AG10803 (cell line): ENCODE data around the gene SLC12A4.
"Not testable (repeated sequence)": the region's sequence is repeated elsewhere in the genome, so short reads cannot be mapped to it uniquely, and the experiment has no call there.

Experiments used
- DNase-seq: peaks from one replicate; pipeline ENCODE4 v3.0.0; 2010; ENCODE audit warnings: low read depth
- H3K4me3 ChIP-seq: 2 replicates; pipeline ENCODE4 v1.5.1; 2011; ENCODE audit warnings: mild to moderate bottlenecking, low read length, control low read depth
- TF ChIP-seq, protein P1 (sequence below): conservative IDR thresholded peaks from 2 replicates; pipeline ENCODE4 v1.5.1; 2011; ENCODE audit warnings: mild to moderate bottlenecking, low read length, control low read depth, inconsistent platforms

The SLC12A4 gene

DNA sequence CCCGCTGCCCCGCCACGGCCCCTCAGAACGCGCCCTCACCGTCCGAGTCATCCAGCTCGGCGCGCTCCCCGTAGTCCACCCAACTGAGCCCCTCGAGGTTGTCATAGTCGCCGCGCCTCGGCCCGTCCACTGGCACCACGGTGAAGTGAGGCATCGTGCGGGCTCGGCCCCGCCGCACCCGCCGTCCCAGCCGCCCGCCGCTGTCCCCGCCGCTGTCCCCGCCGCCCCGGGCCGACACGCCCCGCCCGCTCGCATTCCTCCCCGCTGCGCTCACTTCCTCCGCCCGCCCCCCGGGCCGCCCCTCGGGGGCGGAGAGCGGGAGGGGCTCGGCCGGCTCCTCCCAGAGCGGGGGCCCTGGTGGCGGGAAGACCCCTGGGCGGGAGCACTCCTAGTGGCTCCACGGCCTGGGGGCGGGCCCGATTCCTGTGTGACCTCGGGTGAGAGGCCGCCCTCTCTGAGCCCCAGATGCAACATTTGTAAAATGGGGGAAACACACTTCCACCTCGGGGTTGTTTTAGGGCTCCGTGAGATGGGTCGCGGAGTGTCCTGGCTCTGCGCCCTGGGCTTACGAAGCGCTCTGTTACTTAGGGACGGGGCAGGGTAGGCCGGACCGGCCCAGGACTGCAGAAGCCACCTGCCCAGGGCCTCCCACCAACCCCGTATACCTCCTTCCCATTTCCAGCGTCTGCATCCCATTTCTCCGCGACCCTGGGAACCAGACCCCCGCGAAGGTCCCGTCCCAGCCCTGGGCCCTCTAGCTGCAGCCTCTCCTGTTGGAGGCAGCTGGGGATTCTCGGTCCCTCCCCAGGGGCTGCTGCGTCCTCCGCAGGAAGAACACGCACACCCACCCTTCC lies at the start of gene SLC12A4:
Gene SLC12A4, minus strand, starts transcription at position 238 of the 854 bp plus-strand sequence. Its CDS starts 84 bp downstream, at position 154.
- peak within 1 kb of the TSS; percentile 99 for H3K4me3 ChIP-seq
- DNase-seq: peak; percentile 76
- TF ChIP-seq, protein P1, sequence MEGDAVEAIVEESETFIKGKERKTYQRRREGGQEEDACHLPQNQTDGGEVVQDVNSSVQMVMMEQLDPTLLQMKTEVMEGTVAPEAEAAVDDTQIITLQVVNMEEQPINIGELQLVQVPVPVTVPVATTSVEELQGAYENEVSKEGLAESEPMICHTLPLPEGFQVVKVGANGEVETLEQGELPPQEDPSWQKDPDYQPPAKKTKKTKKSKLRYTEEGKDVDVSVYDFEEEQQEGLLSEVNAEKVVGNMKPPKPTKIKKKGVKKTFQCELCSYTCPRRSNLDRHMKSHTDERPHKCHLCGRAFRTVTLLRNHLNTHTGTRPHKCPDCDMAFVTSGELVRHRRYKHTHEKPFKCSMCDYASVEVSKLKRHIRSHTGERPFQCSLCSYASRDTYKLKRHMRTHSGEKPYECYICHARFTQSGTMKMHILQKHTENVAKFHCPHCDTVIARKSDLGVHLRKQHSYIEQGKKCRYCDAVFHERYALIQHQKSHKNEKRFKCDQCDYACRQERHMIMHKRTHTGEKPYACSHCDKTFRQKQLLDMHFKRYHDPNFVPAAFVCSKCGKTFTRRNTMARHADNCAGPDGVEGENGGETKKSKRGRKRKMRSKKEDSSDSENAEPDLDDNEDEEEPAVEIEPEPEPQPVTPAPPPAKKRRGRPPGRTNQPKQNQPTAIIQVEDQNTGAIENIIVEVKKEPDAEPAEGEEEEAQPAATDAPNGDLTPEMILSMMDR: no peak

DNA sequence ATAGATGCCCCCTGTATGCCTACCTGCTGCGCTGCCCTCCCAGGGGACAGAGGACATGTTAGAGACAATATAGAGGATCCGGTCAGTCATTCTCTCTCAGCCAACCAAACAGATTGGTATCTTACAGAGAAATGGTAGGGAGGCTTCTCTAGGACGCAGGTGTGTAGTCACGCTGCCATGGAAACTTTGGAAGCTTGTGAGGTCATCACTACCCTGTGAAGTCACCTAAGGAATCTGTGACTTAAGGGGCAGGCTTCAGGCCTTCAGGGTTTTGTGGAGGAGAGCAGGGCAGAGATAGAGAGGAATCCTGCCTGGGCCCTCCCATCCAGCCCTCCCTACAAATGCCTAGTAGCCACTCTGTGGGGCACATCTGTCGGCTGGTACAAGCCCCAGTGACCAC lies 47.2 kb upstream of the SLC12A4 start, which contains the start of gene DPEP2NB:
Gene DPEP2NB, minus strand, starts transcription at position 231 of the 400 bp plus-strand sequence. Its CDS starts 141 bp downstream, at position 90.
- no peak within 1 kb of the TSS for H3K4me3 ChIP-seq
- DNase-seq: no peak
- TF ChIP-seq, protein P1: no peak

- no peak overlapping the region for H3K4me3 ChIP-seq
- TF ChIP-seq, protein P1: no peak
- no peak for DNase-seq
These were observed 45.0 kb upstream of the SLC12A4 start for GRCh38 chr16:68013440-68013839.

GRCh38 chr16:68009872-68010271 lies 41.4 kb upstream of the SLC12A4 start:
- DNase-seq: not testable (repeated sequence)

DNA sequence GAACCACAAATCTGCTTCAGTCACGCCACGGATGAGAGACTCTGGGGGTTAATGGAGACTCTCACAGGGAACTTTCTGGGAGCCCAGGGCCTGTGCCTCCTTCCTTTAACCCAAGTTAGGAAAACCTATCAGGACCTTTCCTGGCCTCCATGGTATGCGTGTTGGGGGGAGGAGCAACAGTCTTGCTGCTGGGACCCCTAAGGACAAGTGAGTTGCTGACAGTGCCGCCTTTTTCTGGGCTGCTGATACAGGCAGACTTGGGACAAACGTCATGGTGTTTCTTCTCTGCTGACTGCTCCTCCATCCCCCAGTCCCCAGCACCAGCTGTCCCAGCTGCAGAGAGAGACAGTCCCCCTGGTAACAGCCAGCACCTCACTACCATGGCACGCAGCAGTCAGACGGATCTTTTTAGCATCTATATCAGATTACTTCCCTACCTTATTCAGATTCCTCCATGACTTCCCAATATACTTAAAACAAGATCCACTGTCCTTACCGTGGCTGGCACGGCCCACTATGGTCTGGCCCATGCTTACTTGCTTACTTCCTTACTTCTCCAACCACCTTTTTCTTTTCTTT lies 40.8 kb upstream of the SLC12A4 start:
- TF ChIP-seq, protein P1: no peak

More at GRCh38 chr16:68009872-68010271, 41.4 kb upstream of the SLC12A4 start:
- H3K4me3 ChIP-seq: not testable (repeated sequence)

GRCh38 chr16:68005786-68006286 lies 37.4 kb upstream of the SLC12A4 start:
- no peak overlapping the region for H3K4me3 ChIP-seq
- TF ChIP-seq, protein P1: no peak
- no peak for DNase-seq

More for the DNA sequence above, 40.8 kb upstream of the SLC12A4 start:
- H3K4me3 ChIP-seq: no peak overlapping the region
- no peak for DNase-seq

- H3K4me3 ChIP-seq: no peak overlapping the region
- TF ChIP-seq, protein P1: no peak
These were observed 36.8 kb upstream of the SLC12A4 start for GRCh38 chr16:68005211-68005610.

More at GRCh38 chr16:68005211-68005610, 36.8 kb upstream of the SLC12A4 start:
- DNase-seq: no peak
